Right cardiac atrium (tissue), 5 donors: ENCODE results near the gene SFXN5. TPM values are rescaled to one million over a fixed set of nuclear protein-coding genes. Genes with fewer than 3 reads are reported as not detected.

Experiments used
- ATAC-seq, 2 donors: fragments of 200-7000 bp; cut with Tn5 transposase; one replicate each; pipeline versions ENCODE4 v1.8.0 to v1.9.1; 2020; ENCODE audit warnings: moderate library complexity in 2 of 2, mild to moderate bottlenecking in 1 of 2
- DNase-seq, 3 donors: peaks; one replicate each; pipeline ENCODE4 v3.0.0-alpha.2; 2020
- H3K27ac ChIP-seq: one replicate; pipeline ENCODE4 v1.5.1; 2013; ENCODE audit warnings: mild to moderate bottlenecking, low read length, control low read depth, moderate library complexity
- H3K27me3 ChIP-seq: one replicate; pipeline ENCODE4 v1.6.1; 2013; ENCODE audit not compliant: control insufficient read depth, insufficient read depth
- H3K4me1 ChIP-seq: one replicate; pipeline ENCODE4 v1.6.1; 2013; ENCODE audit warnings: low read length; ENCODE audit not compliant: control insufficient read depth, insufficient read depth
- H3K4me3 ChIP-seq: one replicate; pipeline ENCODE4 v1.5.1; 2013; ENCODE audit warnings: low read length, control low read depth
- H3K9me3 ChIP-seq: one replicate; pipeline ENCODE4 v1.6.1; 2013; ENCODE audit warnings: low read length; ENCODE audit not compliant: control insufficient read depth
- WGBS: extraction: QIAGEN DNeasy Blood & Tissue Kit; methylation state at CpG from one replicate; pipeline ENCODE4 v1.1.7; 2013; 5-methylcytosine and 5-hydroxymethylcytosine counted together
- intact Hi-C, 4 donors: fragments of 100-400 bp; cut with DNase I; formaldehyde crosslinking; loops; one replicate each; pipeline versions ENCODE4 v1.11.0 to v1.14.0; 2022 to 2023
- polyA plus RNA-seq: library from polyadenylated mRNA; stranded (reverse); fragments of 200-250 nt; gene quantifications from one replicate; pipeline ENCODE4 v1.2.3, GENCODE V29; 2013
- total RNA-seq, 4 donors: library from RNA; stranded (reverse); fragmentation: NEBNext Ultra II Directional; extraction: Animal tissue kit (Norgen Biotek cat#: 25700); gene quantifications; one replicate each; pipeline ENCODE4 v1.2.1, GENCODE V29; 2021
- donor health status: healthy with polysubstance abuse.
- donor health status: DM: no; HTN: yes; CAD: no.
- donor health status: DM: no; HTN: no; CAD: no.
- donor health status: DM: no; HTN: yes; CAD: no; lungs with severe emphysema.
- donor health status: DM: yes; HTN: yes; CAD: no.

Gene SFXN5
- total and polyA plus RNA-seq, 5 donors, result 7.6 to 12.1 (median 10.6) TPM

GRCh38 chr2:72937356-72937669, 134.2 kb downstream of the SFXN5 start:
- ATAC-seq (no peak), DNase-seq (peak; percentile 8 to 42 (median 20))
- Histone ChIP-seq H3K27ac (no peak overlapping the region), H3K4me3 (no peak overlapping the region), H3K9me3 (no peaks in the 10 kb centered on the region), H3K27me3 (no peaks in the 10 kb centered on the region), H3K4me1 (no peaks in the 10 kb centered on the region)
- 79% methylated on average over 15 of the region's 15 CpGs for WGBS
- intact Hi-C loops, result no loop called here

- WGBS, result 60% methylated on average over 19 of the region's 19 CpGs
- intact Hi-C loops, result no loop called here
- ATAC-seq (no peak), DNase-seq (peak in 1 of 3 donors; percentile 33)
- Histone ChIP-seq H3K9me3 (no peaks in the 10 kb centered on the region), H3K27ac (no peak overlapping the region), H3K4me1 (no peaks in the 10 kb centered on the region), H3K4me3 (no peak overlapping the region), H3K27me3 (no peaks in the 10 kb centered on the region)
These were observed 134.7 kb downstream of the SFXN5 start for GRCh38 chr2:72936660-72937355.

- H3K9me3 ChIP-seq, result no peaks in the 10 kb centered on the region
- 92% methylated on average over 2 of the region's 2 CpGs for WGBS
- no peak for ATAC-seq
- H3K4me3 ChIP-seq, result no peak overlapping the region
- no peak overlapping the region for H3K27ac ChIP-seq
- intact Hi-C loops, result no loop called here
- H3K27me3 ChIP-seq, result no peaks in the 10 kb centered on the region
- DNase-seq, result peak in 2 of 3 donors; percentile 11 to 25
- H3K4me1 ChIP-seq, result no peaks in the 10 kb centered on the region
These were observed 135.9 kb downstream of the SFXN5 start for GRCh38 chr2:72935611-72935957.

GRCh38 chr2:72934683-72935610, 136.6 kb downstream of the SFXN5 start:
- Histone ChIP-seq H3K27ac (no peak overlapping the region), H3K4me1 (no peaks in the 10 kb centered on the region), H3K27me3 (no peaks in the 10 kb centered on the region), H3K9me3 (no peaks in the 10 kb centered on the region), H3K4me3 (no peak overlapping the region)
- DNase-seq (peak in 2 of 3 donors; percentile 18 to 30), ATAC-seq (no peak)
- intact Hi-C loops, result no loop called here
- 77% methylated on average over 14 of the region's 14 CpGs for WGBS

GRCh38 chr2:72933646-72934151, 137.8 kb downstream of the SFXN5 start:
- 86% methylated on average over 12 of the region's 12 CpGs for WGBS
- H3K4me3 ChIP-seq, result no peak overlapping the region
- ATAC-seq, result no peak
- no peaks in the 10 kb centered on the region for H3K9me3 ChIP-seq
- no peaks in the 10 kb centered on the region for H3K4me1 ChIP-seq
- peak in 2 of 3 donors; percentile 26 to 44 for DNase-seq
- H3K27me3 ChIP-seq, result no peaks in the 10 kb centered on the region
- no peak overlapping the region for H3K27ac ChIP-seq
- intact Hi-C loops, result no loop called here

- 81% methylated on average over 5 of the region's 5 CpGs for WGBS
- Histone ChIP-seq H3K27me3 (no peaks in the 10 kb centered on the region), H3K4me3 (no peak overlapping the region), H3K4me1 (no peaks in the 10 kb centered on the region), H3K27ac (no peak overlapping the region), H3K9me3 (no peaks in the 10 kb centered on the region)
- no peak for ATAC-seq
- DNase-seq, result no peak
- intact Hi-C loops, result no loop called here
These were observed 138.3 kb downstream of the SFXN5 start for GRCh38 chr2:72933207-72933606.

- intact Hi-C loops, result no loop called here
- 93% methylated on average over 4 of the region's 4 CpGs for WGBS
- ATAC-seq, result no peak
- Histone ChIP-seq H3K9me3 (no peaks in the 10 kb centered on the region), H3K4me3 (no peak overlapping the region), H3K4me1 (no peaks in the 10 kb centered on the region), H3K27me3 (no peaks in the 10 kb centered on the region), H3K27ac (no peak overlapping the region)
- DNase-seq, result peak in 1 of 3 donors; percentile 0
These were observed 138.7 kb downstream of the SFXN5 start for GRCh38 chr2:72932805-72933204.

- WGBS, result 43% methylated on average over 5 of the region's 5 CpGs
- Histone ChIP-seq H3K27me3 (no peaks in the 10 kb centered on the region), H3K9me3 (no peaks in the 10 kb centered on the region), H3K4me1 (no peaks in the 10 kb centered on the region), H3K27ac (no peak overlapping the region), H3K4me3 (no peak overlapping the region)
- DNase-seq (peak in 2 of 3 donors; percentile 7 to 20), ATAC-seq (no peak)
- intact Hi-C loops, result no loop called here
These were observed 139.3 kb downstream of the SFXN5 start for GRCh38 chr2:72932045-72932740.

- intact Hi-C loops, result no loop called here
- H3K27me3 ChIP-seq, result no peaks in the 10 kb centered on the region
- WGBS, result 92% methylated on average over 14 of the region's 14 CpGs
These were observed 140.1 kb downstream of the SFXN5 start for GRCh38 chr2:72931280-72931910.

GRCh38 chr2:72929010-72929409, 142.5 kb downstream of the SFXN5 start:
- 81% methylated on average over 1 of the region's 1 CpG for WGBS
- ATAC-seq, result no peak
- intact Hi-C loops, result no loop called here
- no peak overlapping the region for H3K27ac ChIP-seq
- no peak for DNase-seq
- no peaks in the 10 kb centered on the region for H3K27me3 ChIP-seq
- no peaks in the 10 kb centered on the region for H3K9me3 ChIP-seq
- H3K4me3 ChIP-seq, result no peak overlapping the region
- H3K4me1 ChIP-seq, result no peaks in the 10 kb centered on the region

More at GRCh38 chr2:72931280-72931910, 140.1 kb downstream of the SFXN5 start:
- Histone ChIP-seq H3K4me1 (no peaks in the 10 kb centered on the region), H3K27ac (no peak overlapping the region), H3K9me3 (no peaks in the 10 kb centered on the region), H3K4me3 (no peak overlapping the region)
- ATAC-seq (no peak), DNase-seq (peak; percentile 2 to 35 (median 24))
